Measurements from ENCODE around the gene LPAR4.
"Not testable (repeated sequence)": the region's sequence is repeated elsewhere in the genome, so short reads cannot be mapped to it uniquely, and the experiment has no call there.

LPAR4 gene, protein sequence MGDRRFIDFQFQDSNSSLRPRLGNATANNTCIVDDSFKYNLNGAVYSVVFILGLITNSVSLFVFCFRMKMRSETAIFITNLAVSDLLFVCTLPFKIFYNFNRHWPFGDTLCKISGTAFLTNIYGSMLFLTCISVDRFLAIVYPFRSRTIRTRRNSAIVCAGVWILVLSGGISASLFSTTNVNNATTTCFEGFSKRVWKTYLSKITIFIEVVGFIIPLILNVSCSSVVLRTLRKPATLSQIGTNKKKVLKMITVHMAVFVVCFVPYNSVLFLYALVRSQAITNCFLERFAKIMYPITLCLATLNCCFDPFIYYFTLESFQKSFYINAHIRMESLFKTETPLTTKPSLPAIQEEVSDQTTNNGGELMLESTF

DNA sequence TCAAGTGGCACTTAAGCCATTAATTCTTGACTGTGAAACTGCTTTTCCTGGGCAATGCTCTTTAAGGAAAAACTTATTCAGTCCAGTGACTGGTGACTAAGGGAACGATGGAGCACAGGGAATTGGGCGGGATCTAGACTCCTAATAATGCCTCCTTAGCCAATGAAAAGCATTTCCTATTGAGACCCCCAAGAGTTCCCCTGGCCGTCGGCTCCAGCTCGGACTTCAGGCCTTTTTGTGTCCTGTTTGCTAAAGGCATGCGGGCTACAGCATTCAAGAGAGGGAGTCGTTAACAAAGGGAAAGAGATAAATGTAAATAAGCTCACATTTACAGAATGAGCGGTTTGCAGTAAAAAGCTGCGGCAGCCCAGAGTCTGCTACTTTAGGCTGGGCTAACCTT lies at the start of gene LPAR4:
TSS of gene LPAR4 (plus strand) at position 232 of the 400 bp plus-strand sequence. CDS start 7,150 bp downstream, outside the sequence.
- no peak for DNase-seq (ENCODE audit: low read depth in 1 of 2, low spot score in 1 of 2)

DNA sequence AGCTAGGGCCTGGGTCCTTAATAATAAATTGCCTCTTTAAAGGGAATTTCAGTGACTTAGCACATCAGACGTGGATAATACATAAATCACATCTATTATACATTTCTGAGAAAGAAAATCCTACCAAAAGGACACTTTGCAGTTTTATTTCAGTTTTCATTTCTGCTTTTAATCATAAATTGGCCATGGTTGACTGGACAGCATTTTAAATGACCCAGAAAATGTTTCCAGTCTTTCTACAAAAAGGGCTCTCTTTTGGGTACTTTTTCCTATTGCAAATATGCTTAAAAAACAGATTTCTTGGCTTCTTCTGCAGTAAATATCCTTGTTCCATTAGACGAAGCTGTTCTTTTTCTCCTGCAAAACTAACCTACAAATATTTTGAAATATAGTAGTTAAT lies 41.4 kb upstream of the LPAR4 start:
- DNase-seq (ENCODE audit: low read depth in 1 of 2, low spot score in 1 of 2), result no peak

DNA sequence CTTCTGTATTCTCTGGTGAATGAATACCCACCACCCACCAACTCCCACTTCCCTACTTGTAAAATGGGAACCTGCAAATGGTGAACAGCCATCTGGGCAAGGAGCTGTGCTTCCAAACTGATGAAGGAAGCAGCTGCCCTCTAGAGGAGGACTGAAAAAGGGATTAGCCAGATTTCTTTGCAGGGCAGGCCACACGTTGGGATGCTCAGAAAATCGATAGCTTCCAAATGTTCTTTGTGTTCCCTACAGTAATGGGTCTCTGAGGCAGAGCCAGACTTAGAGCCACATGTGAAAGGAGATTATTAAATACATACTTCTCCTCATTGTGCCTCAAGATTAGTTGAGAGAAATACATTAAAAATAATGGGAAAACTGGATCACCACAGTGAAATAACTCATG lies 39.3 kb upstream of the LPAR4 start:
- DNase-seq (ENCODE audit: low read depth in 1 of 2, low spot score in 1 of 2), result no peak

DNA sequence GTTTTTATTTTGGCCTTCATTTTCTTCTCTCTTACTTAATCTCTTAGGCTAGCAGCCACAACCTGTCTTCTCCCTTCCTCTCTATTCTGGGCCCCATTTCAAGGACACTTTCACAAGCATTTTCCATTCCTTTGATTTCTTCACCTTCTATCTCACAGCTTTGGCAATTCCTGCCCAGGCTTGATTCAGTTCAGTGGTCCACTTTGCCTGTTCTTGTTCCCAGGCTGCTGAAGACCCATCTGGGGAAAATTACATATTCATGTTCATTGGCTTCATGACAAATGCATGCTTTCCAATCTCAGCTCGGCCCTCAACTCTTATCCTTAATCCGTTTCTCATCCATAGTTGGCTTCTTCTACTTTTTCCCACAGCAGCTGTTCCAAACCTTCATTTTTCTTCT lies 38.7 kb upstream of the LPAR4 start:
- DNase-seq (ENCODE audit: low read depth in 1 of 2, low spot score in 1 of 2), result no peak

DNA sequence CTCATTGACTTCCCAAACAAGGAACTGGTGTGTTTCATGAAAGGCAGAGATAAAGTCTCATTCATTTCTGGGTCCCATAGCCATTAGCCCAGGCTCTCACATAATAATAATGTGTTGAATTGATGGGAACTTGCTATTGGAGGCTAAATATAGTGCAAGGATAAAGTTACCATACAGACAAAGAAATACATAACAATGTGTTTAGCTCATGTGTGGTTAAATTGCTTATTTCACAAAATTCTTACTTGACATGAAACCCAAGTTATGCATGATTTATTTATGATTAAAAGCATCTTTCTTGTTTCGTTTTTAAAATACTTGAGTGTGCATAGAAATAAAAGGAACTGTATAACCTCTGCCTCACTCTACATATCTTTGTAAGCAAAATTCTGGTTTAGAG lies 37.3 kb upstream of the LPAR4 start:
- DNase-seq (ENCODE audit: low read depth in 1 of 2, low spot score in 1 of 2), result no peak

DNA sequence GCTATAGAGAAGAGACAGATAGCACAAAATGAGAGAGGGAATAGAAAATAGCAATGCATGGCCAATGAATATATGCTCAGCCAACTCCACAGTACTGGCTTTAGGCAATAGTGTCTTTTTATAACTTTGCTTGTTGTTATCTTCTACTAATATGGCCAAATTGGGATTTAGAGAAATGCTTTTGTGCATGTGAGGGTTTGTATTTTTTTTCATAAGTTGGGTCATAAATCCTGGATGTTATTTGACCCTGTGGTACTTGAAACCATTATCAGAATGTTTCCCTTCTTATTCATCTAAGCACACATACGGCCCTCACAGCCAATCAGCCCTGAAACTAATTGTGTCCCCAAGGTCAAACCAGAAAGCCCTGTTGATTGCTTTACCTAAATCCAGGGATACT lies 35.2 kb upstream of the LPAR4 start:
- no peak for DNase-seq (ENCODE audit: low read depth in 1 of 2, low spot score in 1 of 2)

DNA sequence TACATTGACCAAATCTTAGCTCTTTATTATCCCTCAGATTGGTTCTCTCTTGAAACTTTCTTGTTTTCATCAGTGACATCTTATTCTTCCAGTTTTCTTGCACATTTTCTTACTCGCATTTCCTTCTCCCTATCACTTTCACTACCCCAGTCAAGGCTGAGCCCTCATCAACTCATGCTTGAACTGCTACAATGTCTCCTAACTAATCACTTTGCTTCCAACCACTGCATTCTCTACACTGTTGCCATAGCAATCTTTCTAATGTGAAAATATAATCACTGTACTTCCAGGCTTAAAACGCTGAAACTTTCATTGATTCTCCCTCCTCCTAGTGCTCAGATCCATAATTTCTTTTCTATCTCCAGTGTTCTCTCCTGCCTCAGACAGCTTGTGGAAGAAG lies 22.2 kb upstream of the LPAR4 start:
- no peak for DNase-seq (ENCODE audit: low read depth in 1 of 2, low spot score in 1 of 2)

DNA sequence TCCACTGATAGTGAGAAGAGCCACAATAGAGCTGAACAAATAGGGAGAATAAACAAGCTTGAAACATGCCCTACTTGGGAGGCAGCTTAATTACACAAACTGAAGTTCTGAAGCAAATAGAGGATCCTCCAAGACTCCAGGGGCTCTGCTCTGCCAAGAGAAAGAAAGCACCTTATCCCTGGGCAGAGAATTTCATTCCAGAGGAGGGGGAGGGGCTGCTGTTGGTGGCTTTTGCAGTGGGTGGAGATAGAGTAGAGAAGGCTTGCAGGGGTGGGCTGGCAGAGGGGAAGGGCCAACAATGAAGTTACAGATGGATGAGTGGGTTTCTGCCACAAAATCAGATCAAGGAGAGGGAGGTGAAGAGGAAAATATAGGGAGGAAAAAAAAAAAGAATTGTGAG lies 1.0 kb upstream of the LPAR4 start:
- DNase-seq (ENCODE audit: low read depth in 1 of 2, low spot score in 1 of 2), result no peak

DNA sequence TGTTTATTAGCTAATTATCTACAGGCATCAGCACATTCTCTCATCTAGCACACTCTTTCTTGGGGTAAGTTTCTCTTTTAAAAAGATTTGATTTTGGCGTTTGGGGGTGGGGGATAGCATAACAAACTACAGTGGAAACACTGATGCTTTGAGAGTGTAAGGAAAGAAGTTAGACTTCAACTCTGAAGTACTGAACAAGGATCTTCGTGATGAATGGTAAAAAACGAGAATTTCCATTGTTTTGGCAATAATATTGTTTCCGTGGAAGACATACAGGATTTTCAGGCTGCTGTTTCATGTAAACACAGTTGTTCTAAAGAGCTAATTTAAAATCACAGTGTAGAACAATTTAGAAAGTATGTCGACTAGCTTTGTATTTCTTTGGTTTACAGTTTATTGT lies 451 bp downstream of the LPAR4 start:
- no peak for DNase-seq (ENCODE audit: low read depth in 1 of 2, low spot score in 1 of 2)

DNA sequence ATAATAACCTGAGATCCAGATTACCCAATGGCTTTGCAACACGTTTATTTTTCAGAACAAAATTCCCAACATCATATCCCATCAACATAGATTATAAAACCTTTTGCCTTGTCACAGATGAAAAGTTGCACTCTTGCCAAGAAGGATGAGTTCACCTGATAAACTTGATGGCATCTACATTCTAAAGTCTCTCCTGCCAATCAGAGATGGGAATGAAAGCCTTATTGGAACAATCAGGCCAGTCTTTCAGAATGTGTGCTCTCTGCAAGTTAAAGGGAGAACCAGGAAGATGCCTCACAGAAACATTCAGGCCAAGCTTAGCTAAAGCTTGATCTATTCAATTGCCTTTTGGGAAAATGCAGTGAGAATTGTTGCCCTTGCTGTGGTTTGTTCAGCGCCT lies 1.3 kb downstream of the LPAR4 start:
- no peak for DNase-seq (ENCODE audit: low read depth in 1 of 2, low spot score in 1 of 2)

DNA sequence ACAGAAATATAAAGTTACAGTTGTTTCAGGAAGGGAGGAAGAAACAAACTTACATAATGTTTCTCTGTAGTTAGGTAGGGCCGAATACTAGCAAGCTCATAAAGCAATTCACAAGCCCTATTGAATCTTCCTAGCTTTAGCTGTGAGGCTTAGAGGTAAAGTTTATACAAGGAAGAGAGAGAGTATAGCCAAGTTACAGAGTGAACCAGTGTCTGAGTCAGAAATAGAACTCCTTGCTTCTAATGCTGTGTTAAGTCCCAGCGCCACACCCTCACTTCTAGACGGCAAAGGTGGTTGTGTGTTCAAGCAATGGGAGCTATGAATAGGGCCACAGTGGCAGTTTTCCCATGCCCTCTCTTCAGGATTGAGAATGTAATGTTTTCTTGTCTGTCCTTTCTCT lies 6.1 kb downstream of the LPAR4 start:
- no peak for DNase-seq (ENCODE audit: low read depth in 1 of 2, low spot score in 1 of 2)

DNA sequence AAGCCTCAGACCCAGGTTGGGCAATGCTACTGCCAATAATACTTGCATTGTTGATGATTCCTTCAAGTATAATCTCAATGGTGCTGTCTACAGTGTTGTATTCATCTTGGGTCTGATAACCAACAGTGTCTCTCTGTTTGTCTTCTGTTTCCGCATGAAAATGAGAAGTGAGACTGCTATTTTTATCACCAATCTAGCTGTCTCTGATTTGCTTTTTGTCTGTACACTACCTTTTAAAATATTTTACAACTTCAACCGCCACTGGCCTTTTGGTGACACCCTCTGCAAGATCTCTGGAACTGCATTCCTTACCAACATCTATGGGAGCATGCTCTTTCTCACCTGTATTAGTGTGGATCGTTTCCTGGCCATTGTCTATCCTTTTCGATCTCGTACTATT lies 7.4 kb downstream of the LPAR4 start:
- no peak for DNase-seq (ENCODE audit: low read depth in 1 of 2, low spot score in 1 of 2)

DNA sequence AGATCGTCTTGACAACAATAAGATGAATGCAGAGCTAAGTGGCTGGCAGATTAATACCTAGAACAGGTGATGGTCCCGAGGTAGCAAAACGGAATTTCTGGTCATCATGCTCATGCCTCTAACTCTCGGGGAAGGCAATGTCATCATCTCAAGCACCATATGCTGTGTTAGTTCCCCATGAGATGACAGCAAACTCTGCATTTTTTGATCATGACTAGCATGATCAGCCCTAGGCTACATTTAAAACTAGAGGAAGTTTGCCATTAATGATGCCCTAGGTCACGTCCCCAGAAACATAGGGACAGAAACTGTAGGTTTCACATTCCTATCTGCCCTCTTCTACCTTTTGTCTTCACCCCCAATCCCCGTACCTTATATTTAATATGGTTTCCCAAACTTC lies 11.6 kb downstream of the LPAR4 start:
- no peak for DNase-seq (ENCODE audit: low read depth in 1 of 2, low spot score in 1 of 2)

DNA sequence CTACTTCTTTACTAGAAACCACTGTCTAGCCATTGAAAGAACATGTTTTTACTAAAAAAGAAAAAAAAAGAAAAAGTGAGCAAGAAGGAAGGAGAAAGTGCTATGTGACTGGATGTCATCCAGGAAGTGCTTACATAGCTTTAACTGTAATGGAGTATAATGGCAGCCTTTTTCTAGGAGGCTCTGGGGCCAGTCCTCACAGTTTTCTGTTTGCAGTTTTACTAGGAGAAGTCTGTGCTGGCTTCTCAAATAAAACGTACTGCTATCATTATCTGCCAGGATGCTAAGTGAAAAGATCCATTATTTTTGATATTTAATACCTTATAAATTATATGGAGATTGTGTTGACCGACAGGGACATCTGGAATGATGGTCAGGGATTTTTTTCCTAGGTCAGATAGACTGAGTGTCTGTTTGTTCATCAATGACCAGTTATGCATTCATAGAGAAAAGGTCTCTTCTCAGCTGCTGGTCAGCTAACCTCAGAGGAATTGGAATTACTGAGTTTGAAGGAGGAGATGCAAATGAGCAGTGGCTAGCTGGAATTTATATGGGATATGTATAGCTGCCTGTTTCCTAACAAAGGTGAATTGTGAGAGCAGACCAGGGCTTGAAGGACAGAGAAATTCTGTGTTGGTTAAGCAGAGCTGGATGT lies 21.7 kb downstream of the LPAR4 start:
- no peak for DNase-seq (ENCODE audit: low read depth in 1 of 2, low spot score in 1 of 2)

DNA sequence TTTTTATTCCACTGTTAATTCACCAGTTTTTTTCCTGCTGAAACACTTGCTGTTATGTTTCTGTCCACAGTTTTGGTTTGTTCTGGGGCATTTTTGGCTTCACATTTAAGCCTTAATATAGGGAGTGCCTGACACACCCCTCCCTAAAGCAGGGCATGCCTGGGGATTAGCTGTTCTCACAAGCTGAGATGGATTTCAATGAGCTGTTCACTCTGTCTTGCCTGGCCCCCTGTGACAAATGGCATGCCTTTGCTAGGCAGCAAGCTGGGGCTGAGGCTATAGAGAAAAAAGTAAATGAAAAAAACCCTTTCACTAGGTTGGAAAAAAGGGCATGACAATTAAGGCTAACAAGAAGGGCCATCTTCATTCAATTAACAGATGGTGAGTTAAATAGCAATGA lies 22.4 kb downstream of the LPAR4 start:
- no peak for DNase-seq (ENCODE audit: low read depth in 1 of 2, low spot score in 1 of 2)

DNA sequence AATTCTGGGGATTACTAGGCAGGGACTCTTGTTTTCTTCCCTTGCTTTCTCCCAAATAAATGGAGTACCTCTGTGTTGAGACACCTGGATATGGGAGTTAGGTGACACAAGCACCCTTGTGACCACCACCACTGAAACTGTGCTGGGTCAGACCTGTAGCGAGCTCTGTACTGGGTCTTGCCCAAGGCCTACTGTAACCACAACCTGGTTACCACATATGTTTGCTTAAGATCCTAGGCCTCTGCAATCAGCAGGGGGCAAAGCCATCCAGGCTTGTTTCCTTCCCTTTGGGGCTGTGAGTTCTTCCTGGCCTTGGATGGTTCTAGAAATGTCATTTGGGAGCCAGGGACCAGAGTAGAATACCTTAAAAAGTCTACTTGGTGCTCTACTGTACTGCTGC lies 49.4 kb downstream of the LPAR4 start:
- no peak for DNase-seq (ENCODE audit: low read depth in 1 of 2, low spot score in 1 of 2)

DNA sequence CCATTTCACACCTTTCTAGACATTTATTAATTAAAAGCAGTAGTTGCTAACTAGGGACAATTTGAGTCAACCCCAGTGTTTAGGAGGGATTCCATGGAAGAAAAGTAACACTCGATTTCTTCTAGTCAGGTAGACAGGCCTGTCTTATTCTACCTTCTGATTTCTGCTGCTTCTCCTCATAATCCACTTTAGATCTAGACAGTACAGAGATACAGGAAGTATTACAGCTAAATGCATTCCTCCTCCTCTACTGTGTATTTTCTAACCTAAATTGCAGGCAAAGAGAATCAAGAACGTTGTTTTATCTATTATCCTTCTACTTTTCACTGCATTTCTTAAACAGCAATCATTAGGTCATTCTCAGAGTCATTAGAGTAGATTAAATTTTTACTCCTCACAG lies 52.6 kb downstream of the LPAR4 start:
- no peak for DNase-seq (ENCODE audit: low read depth in 1 of 2, low spot score in 1 of 2)

DNA sequence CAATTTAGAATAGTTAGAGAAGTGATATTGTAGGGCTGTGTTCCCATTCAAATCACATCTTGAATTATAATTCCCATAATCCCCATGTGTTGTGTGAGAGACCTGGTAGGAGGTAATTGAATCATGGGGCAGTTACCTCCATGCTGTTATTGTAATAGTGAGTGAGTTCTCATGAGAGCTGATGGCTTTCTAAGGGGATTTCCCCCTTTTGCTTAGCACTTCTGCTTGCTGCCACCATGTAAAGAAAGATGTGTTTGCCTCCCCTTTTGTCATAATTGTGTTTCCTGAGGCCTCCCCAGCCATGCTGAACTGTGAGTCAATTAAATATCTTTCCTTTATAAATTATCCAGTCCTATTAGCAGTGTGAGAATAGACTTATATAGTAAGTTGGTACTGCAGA lies 53.2 kb downstream of the LPAR4 start:
- DNase-seq (ENCODE audit: low read depth in 1 of 2, low spot score in 1 of 2), result no peak

DNA sequence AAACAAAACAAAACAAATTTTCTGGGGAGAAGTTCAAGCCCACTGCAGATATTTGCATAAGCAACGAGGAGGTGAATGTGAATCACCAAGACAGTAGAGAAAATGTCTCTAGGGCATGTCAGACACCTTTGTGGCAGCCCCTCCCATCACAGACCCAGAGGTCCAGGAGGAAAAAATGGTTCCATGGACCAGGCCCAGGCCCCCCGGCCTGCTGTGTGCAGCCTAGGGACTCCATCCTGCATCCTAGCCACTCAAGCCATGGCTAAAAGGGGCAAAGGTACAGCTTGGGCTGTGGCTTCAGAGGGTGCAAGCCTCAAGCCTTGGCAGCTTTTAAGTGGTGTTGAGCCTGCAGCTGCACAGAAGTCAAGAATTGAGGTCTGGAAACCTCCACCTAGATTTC lies 54.0 kb downstream of the LPAR4 start:
- DNase-seq (ENCODE audit: low read depth in 1 of 2, low spot score in 1 of 2), result no peak

DNA sequence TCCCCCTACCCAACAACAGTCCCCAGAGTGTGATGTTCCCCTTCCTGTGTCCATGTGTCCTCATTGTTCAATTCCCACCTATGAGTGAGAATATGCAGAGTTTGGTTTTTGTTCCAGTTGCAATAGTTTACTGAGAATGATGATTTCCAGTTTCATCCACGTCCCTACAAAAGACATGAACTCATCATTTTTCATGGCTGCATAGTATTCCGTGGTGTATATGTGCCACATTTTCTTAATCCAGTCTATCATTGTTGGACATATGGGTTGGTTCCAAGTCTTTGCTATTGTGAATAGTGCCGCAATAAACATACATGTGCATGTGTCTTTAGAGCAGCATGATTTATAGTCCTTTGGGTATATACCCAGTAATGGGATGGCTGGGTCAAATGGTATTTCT lies 55.0 kb downstream of the LPAR4 start:
- DNase-seq (ENCODE audit: low read depth in 1 of 2, low spot score in 1 of 2), result not testable (repeated sequence)
